Duodenal mucosa (tissue), 2 donors: Measurements from ENCODE around the gene SH3PXD2A.

Experiments used
- H3K27ac ChIP-seq: one replicate; pipeline ENCODE4 v1.7.0; 2013; ENCODE audit warnings: low read depth, low read length
- H3K27me3 ChIP-seq, 2 donors: one replicate each; pipeline ENCODE4 v1.7.0; 2013; ENCODE audit warnings: low read length in 2 of 2, control low read depth in 1 of 2; ENCODE audit not compliant: insufficient read depth in 2 of 2, control insufficient read depth in 1 of 2
- H3K36me3 ChIP-seq, 2 donors: one replicate each; pipeline ENCODE4 v1.7.0; 2013; ENCODE audit warnings: low read length in 2 of 2, control low read depth in 1 of 2; ENCODE audit not compliant: insufficient read depth in 2 of 2, control insufficient read depth in 1 of 2
- H3K4me1 ChIP-seq, 2 donors: one replicate each; pipeline ENCODE4 v1.7.0; 2013; ENCODE audit warnings: low read length in 2 of 2, control low read depth in 1 of 2; ENCODE audit not compliant: insufficient read depth in 2 of 2, control insufficient read depth in 1 of 2
- H3K4me3 ChIP-seq, 2 donors: one replicate each; pipeline ENCODE4 v1.7.0; 2013; ENCODE audit warnings: low read length in 2 of 2, low read depth in 1 of 2
- H3K9ac ChIP-seq, 2 donors: one replicate each; pipeline ENCODE4 v1.7.0; 2013; ENCODE audit warnings: low read length in 2 of 2, low read depth in 1 of 2
- H3K9me3 ChIP-seq, 2 donors: one replicate each; pipeline ENCODE4 v1.7.0; 2013; ENCODE audit warnings: low read length in 2 of 2, control low read depth in 1 of 2; ENCODE audit not compliant: control insufficient read depth in 1 of 2

The SH3PXD2A gene

GRCh38 chr10:103645141-103646054 is 210.0 kb downstream of the SH3PXD2A start:
- no peak overlapping the region for H3K27ac ChIP-seq
- peaks cover 3 to 6% of the 10 kb centered on the region in 2 donors for H3K36me3 ChIP-seq
- no peaks in the 10 kb centered on the region for H3K9me3 ChIP-seq
- no peaks in the 10 kb centered on the region for H3K27me3 ChIP-seq
- H3K9ac ChIP-seq = no peak overlapping the region
- no peak overlapping the region for H3K4me3 ChIP-seq
- peaks cover 31 to 33% of the 10 kb centered on the region in 2 donors for H3K4me1 ChIP-seq

- no peaks in the 10 kb centered on the region for H3K27me3 ChIP-seq
- no peaks in the 10 kb centered on the region for H3K9me3 ChIP-seq
- no peak overlapping the region for H3K9ac ChIP-seq
- no peak overlapping the region for H3K4me3 ChIP-seq
- H3K4me1 ChIP-seq = peaks cover 12 to 17% of the 10 kb centered on the region in 2 donors
- H3K36me3 ChIP-seq = peaks cover 0 to 6% of the 10 kb centered on the region in 2 donors
- H3K27ac ChIP-seq = no peak overlapping the region
Observed at GRCh38 chr10:103643381-103643780, 212.0 kb downstream of the SH3PXD2A start.

- H3K9me3 ChIP-seq = no peaks in the 10 kb centered on the region
- no peak overlapping the region for H3K4me3 ChIP-seq
- no peak overlapping the region for H3K9ac ChIP-seq
- H3K27ac ChIP-seq = no peak overlapping the region
- H3K27me3 ChIP-seq = no peaks in the 10 kb centered on the region
- H3K4me1 ChIP-seq = peaks cover 17 to 34% of the 10 kb centered on the region in 2 donors
- H3K36me3 ChIP-seq = peaks cover 0 to 6% of the 10 kb centered on the region in 2 donors
Observed at GRCh38 chr10:103641326-103641725, 214.1 kb downstream of the SH3PXD2A start.

GRCh38 chr10:103640436-103641181 is 214.8 kb downstream of the SH3PXD2A start:
- no peaks in the 10 kb centered on the region for H3K9me3 ChIP-seq
- H3K4me3 ChIP-seq = no peak overlapping the region
- no peak overlapping the region for H3K27ac ChIP-seq
- H3K4me1 ChIP-seq = peaks cover 17 to 33% of the 10 kb centered on the region in 2 donors
- H3K27me3 ChIP-seq = no peaks in the 10 kb centered on the region
- peaks cover 0 to 6% of the 10 kb centered on the region in 2 donors for H3K36me3 ChIP-seq
- H3K9ac ChIP-seq = no peak overlapping the region

- Histone ChIP-seq H3K9ac (no peak overlapping the region), H3K9me3 (no peaks in the 10 kb centered on the region), H3K4me3 (no peak overlapping the region), H3K27ac (no peak overlapping the region), H3K36me3 (peaks cover 0 to 6% of the 10 kb centered on the region in 2 donors), H3K27me3 (no peaks in the 10 kb centered on the region), H3K4me1 (peaks cover 17 to 30% of the 10 kb centered on the region in 2 donors)
Observed at GRCh38 chr10:103638948-103639347, 216.4 kb downstream of the SH3PXD2A start.

- Histone ChIP-seq H3K9ac (no peak overlapping the region), H3K4me3 (no peak overlapping the region), H3K36me3 (peaks cover 0 to 6% of the 10 kb centered on the region in 2 donors), H3K4me1 (peaks cover 17 to 30% of the 10 kb centered on the region in 2 donors), H3K27ac (peak overlapping the region; percentile 30), H3K9me3 (no peaks in the 10 kb centered on the region), H3K27me3 (no peaks in the 10 kb centered on the region)
Observed at GRCh38 chr10:103637927-103638557, 217.3 kb downstream of the SH3PXD2A start.

GRCh38 chr10:103637011-103637410 is 218.4 kb downstream of the SH3PXD2A start:
- Histone ChIP-seq H3K27ac (no peak overlapping the region), H3K9me3 (no peaks in the 10 kb centered on the region), H3K4me1 (peaks cover 11 to 26% of the 10 kb centered on the region in 2 donors), H3K4me3 (no peak overlapping the region), H3K27me3 (no peaks in the 10 kb centered on the region), H3K9ac (no peak overlapping the region), H3K36me3 (peaks cover 0 to 6% of the 10 kb centered on the region in 2 donors)

- H3K9me3 ChIP-seq = no peaks in the 10 kb centered on the region
- H3K27ac ChIP-seq = no peak overlapping the region
- H3K4me1 ChIP-seq = peaks cover 10 to 23% of the 10 kb centered on the region in 2 donors
- H3K27me3 ChIP-seq = no peaks in the 10 kb centered on the region
- no peak overlapping the region for H3K9ac ChIP-seq
- H3K36me3 ChIP-seq = peaks cover 0 to 6% of the 10 kb centered on the region in 2 donors
- no peak overlapping the region for H3K4me3 ChIP-seq
Observed at GRCh38 chr10:103636492-103636891, 218.9 kb downstream of the SH3PXD2A start.

- H3K9ac ChIP-seq = no peak overlapping the region
- no peak overlapping the region for H3K4me3 ChIP-seq
- no peaks in the 10 kb centered on the region for H3K27me3 ChIP-seq
- peaks cover 5 to 20% of the 10 kb centered on the region in 2 donors for H3K4me1 ChIP-seq
- H3K36me3 ChIP-seq = no peaks in the 10 kb centered on the region
- H3K27ac ChIP-seq = no peak overlapping the region
- H3K9me3 ChIP-seq = no peaks in the 10 kb centered on the region
Observed at GRCh38 chr10:103635580-103635979, 219.8 kb downstream of the SH3PXD2A start.
